ENCODE results near the gene HDAC4.

HDAC4 gene

DNA sequence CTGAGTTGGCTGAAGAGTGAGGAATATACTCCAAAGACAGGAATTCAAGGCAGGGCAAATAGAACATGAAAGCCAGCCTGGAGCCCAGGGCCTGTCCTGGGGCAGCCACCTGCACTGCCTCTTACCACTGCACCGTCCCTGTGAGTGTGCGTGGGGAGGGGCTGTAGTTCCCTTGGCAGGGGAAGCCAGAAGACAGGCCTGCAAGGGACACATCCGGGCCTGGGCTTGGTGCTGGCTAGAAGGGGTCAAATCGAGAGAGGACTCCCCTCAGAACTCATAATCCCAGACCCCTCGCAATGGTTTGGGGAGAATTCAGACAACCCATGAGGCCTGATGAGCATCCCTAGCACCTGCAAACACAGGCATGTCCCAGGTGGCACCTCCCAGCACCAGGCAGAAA lies 87.0 kb downstream of the HDAC4 start:
- no peak overlapping the region for H3K27ac ChIP-seq (ENCODE audit: low read depth, low read length)
- H3K27me3 ChIP-seq (ENCODE audit: control insufficient read depth in 1 of 2, insufficient read depth in 2 of 2, low read length in 2 of 2): no peaks in the 10 kb centered on the region
- no peaks in the 10 kb centered on the region for H3K36me3 ChIP-seq (ENCODE audit: control insufficient read depth in 1 of 2, insufficient read depth in 2 of 2, low read length in 2 of 2)
- no peak overlapping the region for H3K4me3 ChIP-seq (ENCODE audit: low read depth in 1 of 2, low read length in 2 of 2)
- H3K9ac ChIP-seq (ENCODE audit: low read depth in 1 of 2, low read length in 2 of 2): no peak overlapping the region
- no peaks in the 10 kb centered on the region for H3K9me3 ChIP-seq (ENCODE audit: control insufficient read depth in 1 of 2, low read length in 2 of 2)
- H3K4me1 ChIP-seq (ENCODE audit: control insufficient read depth in 1 of 2, insufficient read depth in 2 of 2, low read length in 2 of 2): peaks cover 11 to 15% of the 10 kb centered on the region in 2 donors

DNA sequence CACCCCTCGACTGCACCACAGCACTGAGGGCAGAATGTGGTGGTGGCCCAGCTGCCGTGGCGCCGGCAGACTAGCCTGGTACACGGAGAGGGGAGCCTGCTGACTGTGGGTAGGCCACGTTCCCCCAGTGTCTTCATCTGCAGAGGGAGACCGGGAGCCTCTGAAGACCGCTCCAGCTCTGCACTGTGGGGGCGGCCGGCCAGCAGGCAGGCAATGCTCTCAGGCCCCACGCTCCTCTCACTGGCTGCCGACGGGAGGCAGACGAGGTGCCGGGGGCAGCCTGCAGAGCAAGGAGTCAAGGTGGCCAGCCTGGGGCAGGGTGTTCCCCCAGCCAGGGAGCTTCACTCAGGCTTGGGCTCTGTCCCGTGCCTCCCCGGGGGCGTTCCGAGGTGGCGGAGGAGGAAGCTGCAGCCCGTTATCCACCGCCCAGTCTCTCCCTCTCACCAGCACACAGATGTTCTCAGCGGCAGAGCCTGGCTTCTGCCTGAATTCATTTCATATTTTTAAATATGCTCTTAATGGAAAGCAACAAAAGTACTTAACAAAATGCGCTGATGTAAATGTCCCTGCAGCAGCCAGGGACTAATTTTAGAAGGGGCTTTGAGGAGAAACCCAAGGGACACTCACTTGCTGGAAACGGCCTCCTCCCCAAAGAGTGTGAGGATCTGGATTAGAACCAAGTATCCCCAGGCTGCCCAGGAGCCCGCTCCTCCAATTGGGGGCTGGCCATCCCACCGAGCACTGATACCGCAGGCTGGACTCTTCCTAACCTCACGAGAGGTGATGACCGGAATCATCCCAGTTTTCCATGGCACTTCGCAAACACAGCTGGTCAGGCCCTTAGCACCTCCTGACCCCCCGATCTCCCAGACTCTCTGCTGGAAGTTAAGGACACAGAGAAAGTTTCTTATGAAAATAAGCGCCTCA lies 87.8 kb downstream of the HDAC4 start:
- Histone ChIP-seq H3K27me3 (ENCODE audit: control insufficient read depth in 1 of 2, insufficient read depth in 2 of 2, low read length in 2 of 2) (no peaks in the 10 kb centered on the region), H3K4me3 (ENCODE audit: low read depth in 1 of 2, low read length in 2 of 2) (no peak overlapping the region), H3K27ac (ENCODE audit: low read depth, low read length) (no peak overlapping the region), H3K9ac (ENCODE audit: low read depth in 1 of 2, low read length in 2 of 2) (no peak overlapping the region), H3K9me3 (ENCODE audit: control insufficient read depth in 1 of 2, low read length in 2 of 2) (no peaks in the 10 kb centered on the region), H3K4me1 (ENCODE audit: control insufficient read depth in 1 of 2, insufficient read depth in 2 of 2, low read length in 2 of 2) (peaks cover 10 to 15% of the 10 kb centered on the region in 2 donors), H3K36me3 (ENCODE audit: control insufficient read depth in 1 of 2, insufficient read depth in 2 of 2, low read length in 2 of 2) (no peaks in the 10 kb centered on the region)

DNA sequence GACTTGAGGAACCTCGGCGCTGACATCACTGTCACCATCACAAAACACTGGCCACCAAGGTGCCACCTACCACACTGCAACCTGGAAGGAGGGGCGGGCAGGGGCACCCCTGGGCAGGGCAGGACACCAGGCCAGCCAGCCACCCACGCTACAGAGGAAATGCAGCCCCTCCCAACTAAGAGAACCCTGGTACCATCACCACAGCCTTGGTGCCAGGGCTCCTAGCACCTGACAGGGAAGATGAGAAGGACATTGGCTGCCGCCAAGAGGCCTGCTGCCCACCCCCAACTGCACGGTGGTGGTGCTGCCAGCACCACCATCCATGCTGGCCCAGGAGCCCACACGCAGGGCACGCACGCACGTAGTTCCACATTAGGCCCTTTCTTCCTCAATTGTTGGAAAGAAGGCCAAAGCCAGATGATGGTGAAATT lies 88.7 kb downstream of the HDAC4 start:
- no peak overlapping the region for H3K27ac ChIP-seq (ENCODE audit: low read depth, low read length)
- no peaks in the 10 kb centered on the region for H3K36me3 ChIP-seq (ENCODE audit: control insufficient read depth in 1 of 2, insufficient read depth in 2 of 2, low read length in 2 of 2)
- H3K9me3 ChIP-seq (ENCODE audit: control insufficient read depth in 1 of 2, low read length in 2 of 2): no peaks in the 10 kb centered on the region
- no peak overlapping the region for H3K9ac ChIP-seq (ENCODE audit: low read depth in 1 of 2, low read length in 2 of 2)
- no peak overlapping the region for H3K4me3 ChIP-seq (ENCODE audit: low read depth in 1 of 2, low read length in 2 of 2)
- no peaks in the 10 kb centered on the region for H3K27me3 ChIP-seq (ENCODE audit: control insufficient read depth in 1 of 2, insufficient read depth in 2 of 2, low read length in 2 of 2)
- peaks cover 3 to 15% of the 10 kb centered on the region in 2 donors for H3K4me1 ChIP-seq (ENCODE audit: control insufficient read depth in 1 of 2, insufficient read depth in 2 of 2, low read length in 2 of 2)

DNA sequence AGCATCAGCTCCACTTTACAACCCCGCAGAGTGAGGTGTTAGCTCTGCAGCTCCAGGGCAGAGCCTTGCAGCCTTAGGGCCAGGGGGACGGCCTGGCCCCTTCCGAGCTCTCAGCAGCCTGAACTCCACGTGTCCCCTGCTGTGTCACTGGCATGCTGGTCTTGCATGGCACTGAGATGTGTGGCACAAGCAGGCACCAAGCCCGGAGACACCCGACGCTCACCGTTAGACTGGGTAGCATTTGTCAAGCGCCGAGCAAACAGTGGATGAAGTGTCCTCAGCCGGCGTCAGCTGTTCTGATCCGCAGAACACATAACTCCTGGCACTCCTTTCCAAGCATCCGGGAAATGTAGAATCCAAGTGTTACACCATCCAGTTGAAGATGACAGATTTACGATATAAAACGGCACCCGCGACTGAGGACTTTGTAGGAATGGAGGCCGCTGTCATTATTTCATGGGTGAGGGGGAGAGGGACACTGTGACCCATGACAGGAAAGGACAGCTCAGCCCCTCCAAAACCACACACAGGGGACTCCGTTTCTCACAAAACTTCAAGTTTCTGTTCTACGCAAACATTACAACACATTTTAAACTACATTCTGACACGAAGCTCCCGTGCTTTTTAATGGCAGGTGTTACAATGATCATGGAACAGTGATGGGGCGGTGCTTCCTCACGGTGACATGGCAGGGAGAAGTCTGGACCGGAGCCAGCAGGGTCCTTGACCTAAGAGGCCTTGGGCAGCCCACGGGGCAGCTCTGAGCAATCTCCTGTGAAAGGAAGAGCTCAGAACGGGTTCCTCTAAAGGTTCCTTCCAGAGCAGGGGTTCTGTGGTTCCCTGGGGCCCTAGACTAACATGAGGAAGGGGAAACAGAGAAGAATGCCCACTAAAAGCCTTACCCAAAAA lies 89.4 kb downstream of the HDAC4 start:
- no peaks in the 10 kb centered on the region for H3K9me3 ChIP-seq (ENCODE audit: control insufficient read depth in 1 of 2, low read length in 2 of 2)
- H3K4me3 ChIP-seq (ENCODE audit: low read depth in 1 of 2, low read length in 2 of 2): no peak overlapping the region
- H3K36me3 ChIP-seq (ENCODE audit: control insufficient read depth in 1 of 2, insufficient read depth in 2 of 2, low read length in 2 of 2): no peaks in the 10 kb centered on the region
- H3K27me3 ChIP-seq (ENCODE audit: control insufficient read depth in 1 of 2, insufficient read depth in 2 of 2, low read length in 2 of 2): no peaks in the 10 kb centered on the region
- H3K9ac ChIP-seq (ENCODE audit: low read depth in 1 of 2, low read length in 2 of 2): no peak overlapping the region
- H3K27ac ChIP-seq (ENCODE audit: low read depth, low read length): no peak overlapping the region
- peaks cover 0 to 15% of the 10 kb centered on the region in 2 donors for H3K4me1 ChIP-seq (ENCODE audit: control insufficient read depth in 1 of 2, insufficient read depth in 2 of 2, low read length in 2 of 2)

DNA sequence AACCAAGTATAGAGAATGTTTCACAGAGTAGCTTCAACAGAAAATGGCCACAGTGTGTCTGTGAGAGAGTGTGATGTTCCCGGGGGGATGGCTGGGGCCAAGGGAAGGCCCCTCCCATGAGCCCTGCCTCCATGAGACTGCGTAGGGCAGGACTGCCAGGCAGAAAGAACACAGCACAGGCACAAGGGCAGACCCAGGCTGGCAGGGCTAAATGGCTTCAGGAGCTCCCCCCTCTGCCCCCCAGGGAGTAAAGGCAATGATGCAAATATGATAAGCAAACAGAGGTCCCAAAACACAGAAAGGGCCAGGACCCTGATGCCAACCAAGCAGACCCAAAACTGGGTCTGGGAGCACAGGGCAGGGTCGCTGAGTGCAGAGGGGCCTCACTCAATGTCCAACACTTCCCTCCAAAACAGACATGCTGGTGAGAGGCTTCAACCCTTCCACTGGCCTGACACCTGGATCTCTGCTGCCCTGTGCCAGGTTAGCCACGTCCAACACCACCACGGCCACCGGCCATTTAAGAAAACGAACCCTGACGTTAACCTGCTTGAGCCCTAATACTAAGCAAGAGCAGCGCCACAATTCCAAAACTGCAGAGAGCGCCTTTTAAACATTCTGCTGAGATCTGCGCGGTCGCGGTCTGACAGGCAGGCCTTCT lies 90.3 kb downstream of the HDAC4 start:
- Histone ChIP-seq H3K4me1 (ENCODE audit: control insufficient read depth in 1 of 2, insufficient read depth in 2 of 2, low read length in 2 of 2) (peaks cover 0 to 15% of the 10 kb centered on the region in 2 donors), H3K9ac (ENCODE audit: low read depth in 1 of 2, low read length in 2 of 2) (no peak overlapping the region), H3K36me3 (ENCODE audit: control insufficient read depth in 1 of 2, insufficient read depth in 2 of 2, low read length in 2 of 2) (no peaks in the 10 kb centered on the region), H3K27ac (ENCODE audit: low read depth, low read length) (no peak overlapping the region), H3K27me3 (ENCODE audit: control insufficient read depth in 1 of 2, insufficient read depth in 2 of 2, low read length in 2 of 2) (no peaks in the 10 kb centered on the region), H3K4me3 (ENCODE audit: low read depth in 1 of 2, low read length in 2 of 2) (no peak overlapping the region), H3K9me3 (ENCODE audit: control insufficient read depth in 1 of 2, low read length in 2 of 2) (no peaks in the 10 kb centered on the region)

DNA sequence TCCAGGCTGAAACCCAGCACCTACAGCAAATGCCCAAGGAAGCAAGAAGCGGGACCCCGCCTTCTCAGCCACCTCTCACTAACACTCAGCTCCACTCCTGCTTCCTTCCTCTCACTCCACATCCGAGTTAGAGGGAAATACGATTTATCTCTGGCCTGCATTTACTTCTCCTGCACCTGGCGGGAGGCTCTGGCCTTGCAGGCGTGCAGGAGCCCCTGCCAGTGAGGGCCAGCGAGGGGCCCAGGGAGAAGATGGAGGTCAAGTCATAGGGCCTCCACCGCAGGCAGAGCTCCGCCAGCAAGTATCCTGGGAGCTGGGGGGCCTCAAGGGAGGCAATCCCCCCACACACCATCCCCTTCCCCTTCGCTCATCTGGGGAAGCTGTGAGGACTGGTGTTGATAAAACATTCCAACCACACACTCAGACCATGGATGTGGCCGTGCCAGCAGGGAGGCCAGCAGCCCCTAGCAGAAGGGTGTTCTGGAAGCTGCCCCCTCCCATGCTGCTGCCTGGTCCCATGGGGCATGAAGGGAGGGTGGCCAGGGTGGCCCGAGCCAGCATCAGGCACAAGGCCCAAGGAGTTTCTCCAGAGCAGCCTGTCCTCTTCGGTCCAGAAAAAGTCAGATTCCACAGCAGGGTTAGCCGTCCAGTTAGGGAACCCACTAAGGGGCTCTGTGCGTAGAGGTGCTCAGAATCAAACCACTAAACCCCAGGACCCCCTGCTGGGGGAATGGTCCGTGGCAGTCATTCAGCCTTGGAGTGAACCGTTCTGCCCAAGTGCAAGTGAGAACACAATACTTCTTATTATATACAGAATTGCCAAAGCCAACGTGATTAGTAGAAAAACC lies 91.2 kb downstream of the HDAC4 start:
- Histone ChIP-seq H3K4me1 (ENCODE audit: control insufficient read depth in 1 of 2, insufficient read depth in 2 of 2, low read length in 2 of 2) (peaks cover 8 to 23% of the 10 kb centered on the region in 2 donors), H3K9me3 (ENCODE audit: control insufficient read depth in 1 of 2, low read length in 2 of 2) (no peaks in the 10 kb centered on the region), H3K9ac (ENCODE audit: low read depth in 1 of 2, low read length in 2 of 2) (no peak overlapping the region), H3K27ac (ENCODE audit: low read depth, low read length) (no peak overlapping the region), H3K4me3 (ENCODE audit: low read depth in 1 of 2, low read length in 2 of 2) (peak overlapping the region; percentile 46 to 60), H3K36me3 (ENCODE audit: control insufficient read depth in 1 of 2, insufficient read depth in 2 of 2, low read length in 2 of 2) (no peaks in the 10 kb centered on the region), H3K27me3 (ENCODE audit: control insufficient read depth in 1 of 2, insufficient read depth in 2 of 2, low read length in 2 of 2) (no peaks in the 10 kb centered on the region)

DNA sequence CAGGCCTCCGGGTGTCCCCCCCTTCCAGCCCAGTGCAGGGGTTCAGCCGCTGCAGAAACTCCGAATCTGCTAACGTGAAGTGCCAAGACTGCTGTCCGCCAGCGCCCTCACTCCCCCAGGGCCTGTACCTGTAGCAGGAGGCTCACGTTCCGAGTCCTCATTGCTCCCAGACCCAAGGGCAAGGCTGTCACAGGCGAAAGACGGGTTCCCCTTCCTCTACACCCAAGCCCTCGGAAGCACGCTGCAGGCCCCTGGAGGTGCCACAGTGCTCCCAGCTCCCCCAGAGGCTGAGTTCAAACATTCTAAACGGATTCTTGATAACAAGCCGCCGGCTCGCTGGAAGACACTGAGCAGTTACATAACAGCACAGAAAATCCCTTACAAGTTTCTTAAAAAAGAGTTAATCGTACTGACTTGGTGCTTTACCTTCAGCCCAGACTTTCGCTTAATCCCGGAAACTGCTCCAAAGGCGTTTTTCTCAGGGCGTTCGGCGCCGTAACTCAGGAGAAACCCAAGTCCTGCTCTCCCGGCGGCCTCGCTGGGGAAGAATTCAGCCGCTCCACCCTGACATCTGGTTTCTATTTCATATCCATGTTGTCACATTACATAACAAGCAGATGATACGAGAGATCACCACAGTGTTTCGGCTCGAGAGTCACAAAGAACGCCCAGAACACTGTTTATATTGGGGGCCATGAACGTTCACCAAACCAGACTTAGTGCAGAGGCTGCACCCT lies 92.0 kb downstream of the HDAC4 start:
- Histone ChIP-seq H3K9ac (ENCODE audit: low read depth in 1 of 2, low read length in 2 of 2) (peak overlapping the region; percentile 6 to 38), H3K4me1 (ENCODE audit: control insufficient read depth in 1 of 2, insufficient read depth in 2 of 2, low read length in 2 of 2) (peaks cover 15 to 31% of the 10 kb centered on the region in 2 donors), H3K9me3 (ENCODE audit: control insufficient read depth in 1 of 2, low read length in 2 of 2) (no peaks in the 10 kb centered on the region), H3K27me3 (ENCODE audit: control insufficient read depth in 1 of 2, insufficient read depth in 2 of 2, low read length in 2 of 2) (no peaks in the 10 kb centered on the region), H3K36me3 (ENCODE audit: control insufficient read depth in 1 of 2, insufficient read depth in 2 of 2, low read length in 2 of 2) (no peaks in the 10 kb centered on the region), H3K4me3 (ENCODE audit: low read depth in 1 of 2, low read length in 2 of 2) (peak overlapping the region; percentile 46 to 60), H3K27ac (ENCODE audit: low read depth, low read length) (no peak overlapping the region)

DNA sequence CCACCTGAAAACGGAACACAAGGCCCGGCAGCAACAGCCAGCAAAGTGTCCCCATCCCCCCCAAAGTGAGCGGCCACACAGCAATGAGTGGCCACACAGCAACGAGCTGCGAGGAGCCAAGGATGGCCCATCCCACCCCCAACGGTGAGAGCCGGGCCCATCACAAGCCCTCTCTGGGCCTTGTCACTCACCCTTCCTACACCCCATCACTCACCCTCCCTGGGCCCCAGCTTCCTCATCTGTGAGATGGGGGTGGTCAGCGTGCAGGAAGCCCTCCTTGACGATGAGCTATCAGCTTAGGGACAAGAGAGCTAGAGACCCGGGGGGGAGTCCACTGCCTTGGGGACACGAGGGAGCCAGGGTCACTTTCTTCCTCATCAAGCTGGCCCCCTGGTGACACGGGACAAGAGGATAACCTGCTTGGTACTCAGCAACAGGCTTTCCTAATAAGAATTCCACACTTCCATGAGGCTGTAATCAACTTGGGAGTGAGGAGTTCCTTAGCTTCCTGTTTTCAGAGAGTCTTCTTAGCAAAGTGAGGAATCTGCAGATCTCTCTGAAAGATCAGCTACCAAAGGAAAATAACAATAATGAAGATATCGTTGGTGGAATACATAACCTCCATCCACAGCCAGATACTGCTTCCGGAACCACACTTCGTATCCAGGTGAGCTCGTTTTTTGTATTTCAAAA lies 92.8 kb downstream of the HDAC4 start:
- no peak overlapping the region for H3K27ac ChIP-seq (ENCODE audit: low read depth, low read length)
- H3K27me3 ChIP-seq (ENCODE audit: control insufficient read depth in 1 of 2, insufficient read depth in 2 of 2, low read length in 2 of 2): no peaks in the 10 kb centered on the region
- H3K9ac ChIP-seq (ENCODE audit: low read depth in 1 of 2, low read length in 2 of 2): peak overlapping the region; percentile 6 to 38
- no peaks in the 10 kb centered on the region for H3K36me3 ChIP-seq (ENCODE audit: control insufficient read depth in 1 of 2, insufficient read depth in 2 of 2, low read length in 2 of 2)
- no peaks in the 10 kb centered on the region for H3K9me3 ChIP-seq (ENCODE audit: control insufficient read depth in 1 of 2, low read length in 2 of 2)
- peaks cover 23 to 36% of the 10 kb centered on the region in 2 donors for H3K4me1 ChIP-seq (ENCODE audit: control insufficient read depth in 1 of 2, insufficient read depth in 2 of 2, low read length in 2 of 2)
- H3K4me3 ChIP-seq (ENCODE audit: low read depth in 1 of 2, low read length in 2 of 2): peak overlapping the region; percentile 46 to 60
